ENCODE measurements around the gene SEPTIN8. TPM values are rescaled to one million over a fixed set of nuclear protein-coding genes. Genes with fewer than 3 reads are reported as not detected.

Gene SEPTIN8
- total RNA-seq, 1 donor from 2014 or later = 97.5 TPM

GRCh38 chr5:132824426-132824825 lies 47.4 kb upstream of the SEPTIN8 start:
- Histone ChIP-seq H2AFZ (ENCODE audit: low read depth, low read length) (no peak overlapping the region), H3K9ac (ENCODE audit: low read length) (no peak overlapping the region), H3K9me3 (ENCODE audit: insufficient read depth, low read depth, low read length) (no peaks in the 10 kb centered on the region), H3K27ac (ENCODE audit: low read depth, low read length) (no peak overlapping the region), H4K20me1 (ENCODE audit: insufficient read depth, low read length) (peaks cover 14% of the 10 kb centered on the region), H3K79me2 (ENCODE audit: insufficient read depth, low read length) (no peaks in the 10 kb centered on the region), H3K4me2 (ENCODE audit: low read length) (no peak overlapping the region), H3K4me3 (ENCODE audit: insufficient read depth, low read depth, low read length) (no peak overlapping the region), H3K27me3 (ENCODE audit: insufficient read depth, low read length) (no peaks in the 10 kb centered on the region), H3K4me1 (ENCODE audit: insufficient read depth, low read length) (peaks cover 7% of the 10 kb centered on the region), H3K36me3 (ENCODE audit: insufficient read depth, low read length) (no peaks in the 10 kb centered on the region)
- Mint-ChIP-seq H3K27ac (ENCODE audit: unreplicated experiment) (no peak overlapping the region), H3K27me3 (ENCODE audit: low read depth, unreplicated experiment) (peaks cover 32% of the 10 kb centered on the region), H3K9me3 (ENCODE audit: unreplicated experiment) (no peaks in the 10 kb centered on the region), H3K36me3 (ENCODE audit: low read depth, unreplicated experiment) (peaks cover 15% of the 10 kb centered on the region), H3K4me1 (ENCODE audit: low read depth, unreplicated experiment) (peaks cover 5% of the 10 kb centered on the region), H3K4me3 (ENCODE audit: unreplicated experiment) (no peak overlapping the region)
- TF ChIP-seq EZH2 (IDR thresholded peaks at IDR 0.05; ENCODE audit: insufficient read depth, low read length) (no peak), CTCF (IDR thresholded peaks at IDR 0.05; ENCODE audit: insufficient read depth, low read depth, low read length) (no peak)
- DNase-seq (ENCODE audit: low read depth) = no peak
- no peak for FAIRE-seq

- Histone ChIP-seq H3K36me3 (ENCODE audit: insufficient read depth, low read length) (no peaks in the 10 kb centered on the region), H3K9ac (ENCODE audit: low read length) (no peak overlapping the region), H3K79me2 (ENCODE audit: insufficient read depth, low read length) (no peaks in the 10 kb centered on the region), H3K4me2 (ENCODE audit: low read length) (peak overlapping the region; percentile 82), H3K27me3 (ENCODE audit: insufficient read depth, low read length) (no peaks in the 10 kb centered on the region), H3K27ac (ENCODE audit: low read depth, low read length) (no peak overlapping the region), H4K20me1 (ENCODE audit: insufficient read depth, low read length) (peaks cover 8% of the 10 kb centered on the region), H3K9me3 (ENCODE audit: insufficient read depth, low read depth, low read length) (no peaks in the 10 kb centered on the region), H2AFZ (ENCODE audit: low read depth, low read length) (peak overlapping the region; percentile 85), H3K4me3 (ENCODE audit: insufficient read depth, low read depth, low read length) (no peak overlapping the region), H3K4me1 (ENCODE audit: insufficient read depth, low read length) (peaks cover 7% of the 10 kb centered on the region)
- Mint-ChIP-seq H3K27me3 (ENCODE audit: low read depth, unreplicated experiment) (peaks cover 28% of the 10 kb centered on the region), H3K4me3 (ENCODE audit: unreplicated experiment) (no peak overlapping the region), H3K36me3 (ENCODE audit: low read depth, unreplicated experiment) (peaks cover 13% of the 10 kb centered on the region), H3K9me3 (ENCODE audit: unreplicated experiment) (no peaks in the 10 kb centered on the region), H3K27ac (ENCODE audit: unreplicated experiment) (no peak overlapping the region), H3K4me1 (ENCODE audit: low read depth, unreplicated experiment) (peaks cover 5% of the 10 kb centered on the region)
- FAIRE-seq = no peak
- TF ChIP-seq EZH2 (IDR thresholded peaks at IDR 0.05; ENCODE audit: insufficient read depth, low read length) (no peak), CTCF (IDR thresholded peaks at IDR 0.05; ENCODE audit: insufficient read depth, low read depth, low read length) (no peak)
- no peak for DNase-seq (ENCODE audit: low read depth)
Observed at GRCh38 chr5:132823481-132824050, 46.5 kb upstream of the SEPTIN8 start.
